GM12864 (cell line): ENCODE data around the gene CHCHD3.
"Not testable (repeated sequence)": the region's sequence is repeated elsewhere in the genome, so short reads cannot be mapped to it uniquely, and the experiment has no call there.

Source experiments
- DNase-seq: peaks from one replicate; pipeline ENCODE4 v3.0.0-alpha.2; 2011; ENCODE audit warnings: low read depth
- H3K4me3 ChIP-seq: 2 replicates; pipeline ENCODE4 v1.5.1; 2011; ENCODE audit warnings: mild to moderate bottlenecking, low read depth, low read length, control low read depth
- CTCF ChIP-seq: IDR thresholded peaks from 2 replicates; pipeline ENCODE4 v1.5.1; 2011; ENCODE audit warnings: low read depth, mild to moderate bottlenecking, moderate library complexity, low read length, control low read depth, inconsistent platforms; ENCODE audit errors: missing control alignments

The CHCHD3 gene

GRCh38 chr7:132939495-132939894, 142.4 kb downstream of the CHCHD3 start:
- no peak for DNase-seq
- no peak overlapping the region for H3K4me3 ChIP-seq
- TF ChIP-seq CTCF: no peak

GRCh38 chr7:132937286-132937685, 144.6 kb downstream of the CHCHD3 start:
- no peak for TF ChIP-seq CTCF
- no peak for DNase-seq
- H3K4me3 ChIP-seq: no peak overlapping the region

- TF ChIP-seq CTCF: no peak
Measured at GRCh38 chr7:132935608-132936007, 146.3 kb downstream of the CHCHD3 start.

GRCh38 chr7:132934017-132934416, 147.9 kb downstream of the CHCHD3 start:
- TF ChIP-seq CTCF: no peak
- H3K4me3 ChIP-seq: no peak overlapping the region
- no peak for DNase-seq

More at GRCh38 chr7:132935608-132936007, 146.3 kb downstream of the CHCHD3 start:
- DNase-seq: no peak
- H3K4me3 ChIP-seq: no peak overlapping the region

- no peak for TF ChIP-seq CTCF
- no peak overlapping the region for H3K4me3 ChIP-seq
- no peak for DNase-seq
Measured at GRCh38 chr7:132933072-132933458, 148.8 kb downstream of the CHCHD3 start.

- TF ChIP-seq CTCF: no peak
- H3K4me3 ChIP-seq: no peak overlapping the region
Measured at GRCh38 chr7:132932296-132933071, 149.4 kb downstream of the CHCHD3 start.

GRCh38 chr7:132930881-132931280, 151.0 kb downstream of the CHCHD3 start:
- H3K4me3 ChIP-seq: no peak overlapping the region
- no peak for DNase-seq
- no peak for TF ChIP-seq CTCF

More at GRCh38 chr7:132932296-132933071, 149.4 kb downstream of the CHCHD3 start:
- DNase-seq: no peak

GRCh38 chr7:132929944-132930343, 151.9 kb downstream of the CHCHD3 start:
- not testable (repeated sequence) for DNase-seq

More at GRCh38 chr7:132929944-132930343, 151.9 kb downstream of the CHCHD3 start:
- not testable (repeated sequence) for H3K4me3 ChIP-seq
